ENCODE measurements around the gene UAP1L1.

- TF ChIP-seq CTCF (IDR thresholded peaks at IDR 0.05; ENCODE audit: low read length) (no peak), EZH2phosphoT487 (IDR thresholded peaks at IDR 0.05; ENCODE audit: low read length) (no peak), EZH2 (optimal IDR thresholded peaks at IDR 0.05; ENCODE audit: low read depth, low read length) (no peak)
Observed at GRCh38 chr9:137108608-137109249, 31.4 kb downstream of the UAP1L1 start.
